Measurements from ENCODE around the gene MIEF2. TPM values are rescaled to one million over a fixed set of nuclear protein-coding genes. Genes with fewer than 3 reads are reported as not detected.

The MIEF2 gene
- total and polyA plus RNA-seq, 10 of the 15 experiments (the other 5 are each of a cell fraction or from before 2014, with no cell fraction given), result 0.16 to 9.2 (median 4.1) TPM

DNA sequence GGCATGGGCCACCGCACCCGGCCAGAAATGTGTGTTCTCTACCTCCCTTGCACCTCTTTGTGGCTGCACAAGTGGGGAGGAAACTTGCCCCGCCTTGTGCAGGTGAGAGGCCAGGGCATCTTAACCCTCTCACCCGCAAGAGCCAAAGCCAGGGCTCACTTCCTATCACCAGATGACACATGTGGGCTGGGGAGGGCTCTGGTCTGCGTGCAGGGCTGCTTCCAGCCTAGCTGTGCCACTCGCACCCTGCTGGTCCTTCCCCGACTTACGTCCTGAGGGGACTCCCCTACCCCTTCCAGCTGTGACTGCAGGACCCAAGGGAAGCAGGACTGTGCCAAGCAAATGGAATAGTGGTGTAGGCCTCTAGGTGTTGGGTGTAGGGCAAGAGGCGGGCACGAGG is 6.9 kb downstream of the MIEF2 start:
- Histone ChIP-seq H3K27ac (ENCODE audit: control insufficient read depth, insufficient read depth) (no peak overlapping the region), H3K4me3 (no peak overlapping the region), H3K36me3 (ENCODE audit: control insufficient read depth in 2 of 2, insufficient read depth in 2 of 2, low read length in 1 of 2) (peaks cover 0 to 5% of the 10 kb centered on the region in 2 experiments; a peak in 3 of 4 replicates), H3K9me3 (replicated peaks; ENCODE audit: control insufficient read depth, insufficient read depth, low read length) (no peaks in the 10 kb centered on the region), H3K79me2 (ENCODE audit: control insufficient read depth, insufficient read depth, low read length) (no peaks in the 10 kb centered on the region), H4K20me1 (ENCODE audit: control insufficient read depth, insufficient read depth) (no peaks in the 10 kb centered on the region), H3K4me2 (ENCODE audit: control insufficient read depth, insufficient read depth) (no peak overlapping the region), H3K4me1 (ENCODE audit: control insufficient read depth, insufficient read depth, low read length) (no peaks in the 10 kb centered on the region), H3K27me3 (replicated peaks in 1 of 2; ENCODE audit: control insufficient read depth in 2 of 2, insufficient read depth in 2 of 2, low read length in 1 of 2) (no peaks in the 10 kb centered on the region), H2AFZ (ENCODE audit: control insufficient read depth, low read depth, low read length) (no peak overlapping the region), H3K9ac (ENCODE audit: control insufficient read depth, insufficient read depth, low read length) (no peak overlapping the region)
- intact Hi-C loops (cut with micrococcal nuclease; ENCODE audit: unreplicated experiment) (no loop called here), in situ Hi-C loops (cut with MboI) (no loop called here)
- ChIA-PET CTCF (no interaction called here), SMC1A (ENCODE audit: uncharacterized antibody, unreplicated experiment) (no interaction called here), RAD21 (ENCODE audit: unreplicated experiment) (no interaction called here), POLR2A (no interaction called here)
- DNase-seq (ENCODE audit: low read depth, low spot score) (no peak), FAIRE-seq (no peak), ATAC-seq (no peak)
- TF ChIP-seq SIX5 (IDR thresholded peaks at IDR 0.05; ENCODE audit: low read depth, low read length, severe bottlenecking) (no peak), POLR2A (IDR thresholded peaks at IDR 0.05; ENCODE audit: low read depth, low read length) (peak; percentile 17; the same call in 1 of the 2 replicates), STAT3 (IDR thresholded peaks at IDR 0.05; ENCODE audit: low read depth, low read length) (no peak)
- 60% methylated on average over 10 of the region's 10 CpGs for WGBS (ENCODE audit: insufficient coverage, insufficient replicate concordance, low lambda C conversion rate, missing lambda C conversion rate)
- BruUV-seq (replicated peaks), result no TSS peak

DNA sequence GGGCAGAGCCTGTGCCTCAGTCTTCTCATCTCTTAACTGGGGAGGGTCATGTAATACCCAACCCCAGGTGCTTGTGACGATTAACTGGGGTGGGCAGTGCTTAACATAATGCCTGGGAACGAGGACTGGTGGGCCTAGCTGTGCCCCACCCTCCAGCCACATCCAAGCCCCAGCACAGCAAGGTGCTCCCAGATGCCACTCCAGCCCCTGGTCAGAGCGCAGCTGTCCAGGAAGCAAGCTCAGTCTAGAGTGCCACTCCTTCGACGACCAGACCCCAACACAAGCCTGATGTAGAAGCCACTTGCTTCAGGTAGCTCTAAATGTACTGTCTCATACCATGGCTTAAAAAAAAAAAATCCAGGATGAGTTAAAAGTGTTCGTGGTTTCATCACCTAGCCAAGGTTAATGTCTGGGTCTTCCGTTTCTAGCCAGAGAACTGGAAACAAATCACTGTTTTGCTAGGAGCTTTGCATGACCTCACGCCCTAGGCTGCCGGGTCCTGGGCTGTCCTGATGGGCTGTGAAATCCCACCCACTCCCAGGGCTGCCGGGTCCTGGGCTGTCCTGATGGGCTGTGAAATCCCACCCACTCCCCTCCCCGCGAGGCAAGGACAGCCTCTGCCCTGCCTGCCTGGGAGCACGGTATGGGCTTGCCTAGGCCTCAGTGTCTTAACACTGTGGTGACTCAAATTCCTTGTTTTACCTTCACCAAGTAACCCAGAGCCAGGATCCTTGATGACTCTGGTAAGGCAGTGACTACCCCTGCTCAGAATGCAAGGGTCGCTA is 7.7 kb downstream of the MIEF2 start:
- FAIRE-seq (no peak), DNase-seq (ENCODE audit: low read depth, low spot score) (no peak), ATAC-seq (no peak)
- H3K9me3 ChIP-seq (replicated peaks; ENCODE audit: control insufficient read depth, insufficient read depth, low read length), result no peaks in the 10 kb centered on the region
- TF ChIP-seq ZZZ3 (IDR thresholded peaks at IDR 0.05; ENCODE audit: control insufficient read depth, insufficient read length, low read depth) (no peak), TBL1XR1 (IDR thresholded peaks at IDR 0.05; ENCODE audit: low read depth, low read length) (no peak), MTA2 (IDR thresholded peaks at IDR 0.05; ENCODE audit: low read depth) (no peak), TAF1 (IDR thresholded peaks at IDR 0.05; ENCODE audit: borderline replicate concordance, low read depth, low read length) (no peak), SUZ12 (IDR thresholded peaks at IDR 0.05; ENCODE audit: unreplicated experiment) (no peak), MTA3 (IDR thresholded peaks at IDR 0.05; ENCODE audit: borderline replicate concordance, low read length) (no peak)
- TF ChIP-seq, protein P1, sequence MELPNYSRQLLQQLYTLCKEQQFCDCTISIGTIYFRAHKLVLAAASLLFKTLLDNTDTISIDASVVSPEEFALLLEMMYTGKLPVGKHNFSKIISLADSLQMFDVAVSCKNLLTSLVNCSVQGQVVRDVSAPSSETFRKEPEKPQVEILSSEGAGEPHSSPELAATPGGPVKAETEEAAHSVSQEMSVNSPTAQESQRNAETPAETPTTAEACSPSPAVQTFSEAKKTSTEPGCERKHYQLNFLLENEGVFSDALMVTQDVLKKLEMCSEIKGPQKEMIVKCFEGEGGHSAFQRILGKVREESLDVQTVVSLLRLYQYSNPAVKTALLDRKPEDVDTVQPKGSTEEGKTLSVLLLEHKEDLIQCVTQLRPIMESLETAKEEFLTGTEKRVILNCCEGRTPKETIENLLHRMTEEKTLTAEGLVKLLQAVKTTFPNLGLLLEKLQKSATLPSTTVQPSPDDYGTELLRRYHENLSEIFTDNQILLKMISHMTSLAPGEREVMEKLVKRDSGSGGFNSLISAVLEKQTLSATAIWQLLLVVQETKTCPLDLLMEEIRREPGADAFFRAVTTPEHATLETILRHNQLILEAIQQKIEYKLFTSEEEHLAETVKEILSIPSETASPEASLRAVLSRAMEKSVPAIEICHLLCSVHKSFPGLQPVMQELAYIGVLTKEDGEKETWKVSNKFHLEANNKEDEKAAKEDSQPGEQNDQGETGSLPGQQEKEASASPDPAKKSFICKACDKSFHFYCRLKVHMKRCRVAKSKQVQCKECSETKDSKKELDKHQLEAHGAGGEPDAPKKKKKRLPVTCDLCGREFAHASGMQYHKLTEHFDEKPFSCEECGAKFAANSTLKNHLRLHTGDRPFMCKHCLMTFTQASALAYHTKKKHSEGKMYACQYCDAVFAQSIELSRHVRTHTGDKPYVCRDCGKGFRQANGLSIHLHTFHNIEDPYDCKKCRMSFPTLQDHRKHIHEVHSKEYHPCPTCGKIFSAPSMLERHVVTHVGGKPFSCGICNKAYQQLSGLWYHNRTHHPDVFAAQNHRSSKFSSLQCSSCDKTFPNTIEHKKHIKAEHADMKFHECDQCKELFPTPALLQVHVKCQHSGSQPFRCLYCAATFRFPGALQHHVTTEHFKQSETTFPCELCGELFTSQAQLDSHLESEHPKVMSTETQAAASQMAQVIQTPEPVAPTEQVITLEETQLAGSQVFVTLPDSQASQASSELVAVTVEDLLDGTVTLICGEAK (IDR thresholded peaks at IDR 0.05; ENCODE audit: borderline replicate concordance), result no peak
- TF ChIP-seq, protein P2, sequence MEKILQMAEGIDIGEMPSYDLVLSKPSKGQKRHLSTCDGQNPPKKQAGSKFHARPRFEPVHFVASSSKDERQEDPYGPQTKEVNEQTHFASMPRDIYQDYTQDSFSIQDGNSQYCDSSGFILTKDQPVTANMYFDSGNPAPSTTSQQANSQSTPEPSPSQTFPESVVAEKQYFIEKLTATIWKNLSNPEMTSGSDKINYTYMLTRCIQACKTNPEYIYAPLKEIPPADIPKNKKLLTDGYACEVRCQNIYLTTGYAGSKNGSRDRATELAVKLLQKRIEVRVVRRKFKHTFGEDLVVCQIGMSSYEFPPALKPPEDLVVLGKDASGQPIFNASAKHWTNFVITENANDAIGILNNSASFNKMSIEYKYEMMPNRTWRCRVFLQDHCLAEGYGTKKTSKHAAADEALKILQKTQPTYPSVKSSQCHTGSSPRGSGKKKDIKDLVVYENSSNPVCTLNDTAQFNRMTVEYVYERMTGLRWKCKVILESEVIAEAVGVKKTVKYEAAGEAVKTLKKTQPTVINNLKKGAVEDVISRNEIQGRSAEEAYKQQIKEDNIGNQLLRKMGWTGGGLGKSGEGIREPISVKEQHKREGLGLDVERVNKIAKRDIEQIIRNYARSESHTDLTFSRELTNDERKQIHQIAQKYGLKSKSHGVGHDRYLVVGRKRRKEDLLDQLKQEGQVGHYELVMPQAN (conservative IDR thresholded peaks at IDR 0.05), result no peak
- no TSS peak for BruUV-seq (replicated peaks)
- H3K36me3 ChIP-seq (ENCODE audit: control insufficient read depth in 2 of 2, insufficient read depth in 2 of 2, low read length in 1 of 2), result peaks cover 0 to 5% of the 10 kb centered on the region in 2 experiments; a peak in 3 of 4 replicates
- ChIA-PET SMC1A (ENCODE audit: uncharacterized antibody, unreplicated experiment) (interaction anchor here (1.5 kb wide), 1 partner anchor 33 kb away, joined by 3 read pairs; no protein-coding TSS in a partner anchor), RAD21 (ENCODE audit: unreplicated experiment) (no interaction called here), POLR2A (no interaction called here), CTCF (interaction anchor here (0.6 kb wide), 1 partner anchor 80 kb away, joined by 3 read pairs; no protein-coding TSS in a partner anchor)
- H3K9ac ChIP-seq (ENCODE audit: control insufficient read depth, insufficient read depth, low read length), result no peak overlapping the region
- no peaks in the 10 kb centered on the region for H3K79me2 ChIP-seq (ENCODE audit: control insufficient read depth, insufficient read depth, low read length)
- H3K27ac ChIP-seq (ENCODE audit: control insufficient read depth, insufficient read depth), result no peak overlapping the region
- in situ Hi-C loops (cut with MboI) (no loop called here), intact Hi-C loops (cut with micrococcal nuclease; ENCODE audit: unreplicated experiment) (no loop called here)
- 74% methylated on average over 14 of the region's 14 CpGs for WGBS (ENCODE audit: insufficient coverage, insufficient replicate concordance, low lambda C conversion rate, missing lambda C conversion rate)
- no peak overlapping the region for H3K4me2 ChIP-seq (ENCODE audit: control insufficient read depth, insufficient read depth)
- H3K27me3 ChIP-seq (replicated peaks in 1 of 2; ENCODE audit: control insufficient read depth in 2 of 2, insufficient read depth in 2 of 2, low read length in 1 of 2), result no peaks in the 10 kb centered on the region
- no peak overlapping the region for H2AFZ ChIP-seq (ENCODE audit: control insufficient read depth, low read depth, low read length)
- H3K4me3 ChIP-seq, result no peak overlapping the region
- no peaks in the 10 kb centered on the region for H4K20me1 ChIP-seq (ENCODE audit: control insufficient read depth, insufficient read depth)
- no peaks in the 10 kb centered on the region for H3K4me1 ChIP-seq (ENCODE audit: control insufficient read depth, insufficient read depth, low read length)

All from GM12878 (cell line).